Measurements from ENCODE around the gene LEMD1. TPM values are rescaled to one million over a fixed set of nuclear protein-coding genes. Genes with fewer than 3 reads are reported as not detected.
A peak's percentile ranks its signal among the peaks of the same experiment; 100 is the strongest.

The LEMD1 gene
- total and polyA plus RNA-seq, 5 donors from 2014 or later: not detected

DNA sequence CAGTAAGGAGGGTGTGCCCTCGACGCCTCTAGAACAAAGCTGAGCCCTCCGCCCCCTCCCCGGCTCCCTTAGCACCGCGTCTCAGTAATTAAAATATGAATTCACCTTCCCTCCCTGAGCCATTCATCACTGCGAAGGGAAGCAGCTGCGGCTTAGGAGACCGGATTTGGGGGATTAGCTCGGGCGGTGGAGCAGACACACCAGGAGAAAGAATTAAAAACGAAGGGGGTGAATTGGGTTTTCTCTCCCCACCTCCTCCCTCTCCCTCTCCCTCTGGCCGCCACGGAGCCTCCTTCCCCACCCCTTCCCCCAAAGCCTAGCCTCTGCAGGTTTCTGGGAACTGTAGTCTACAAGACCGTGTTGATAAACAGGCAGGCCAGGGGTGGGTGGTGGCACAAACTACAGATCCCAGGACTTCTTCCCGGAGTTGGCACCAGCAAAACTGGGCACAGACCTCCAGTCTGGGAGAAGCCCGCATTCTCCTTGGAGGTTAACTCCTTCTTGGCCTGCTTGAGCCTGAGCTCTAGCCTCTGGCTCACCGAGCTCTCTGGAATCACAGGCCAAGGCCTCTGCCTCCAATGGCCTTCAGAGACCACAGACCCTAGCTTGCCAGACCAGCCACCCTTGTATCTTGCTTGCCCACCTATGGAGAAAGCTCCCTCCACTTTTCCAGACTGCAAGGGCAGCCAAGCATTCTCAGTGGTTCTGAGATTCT lies 23.2 kb upstream of the LEMD1 start:
- no peak overlapping the region for H3K4me3 ChIP-seq (ENCODE audit: low read depth, low read length)
- Mint-ChIP-seq H3K9me3 (peaks cover 0 to 2% (median 0%) of the 10 kb centered on the region in 7 donors), H3K36me3 (no peaks in the 10 kb centered on the region), H3K4me3 (peak overlapping the region in 1 of 4 donors; percentile 4), H3K27me3 (peaks cover 13% of the 10 kb centered on the region), H3K27ac (no peak overlapping the region), H3K4me1 (peaks cover 0 to 31% (median 19%) of the 10 kb centered on the region in 4 donors)
- peaks cover 23% of the 10 kb centered on the region for H3K4me1 ChIP-seq (ENCODE audit: control insufficient read depth, insufficient read depth, low read length, poor library complexity, severe bottlenecking)
- H3K9me3 ChIP-seq (ENCODE audit: control insufficient read depth in 2 of 2, low read length in 2 of 2): no peaks in the 10 kb centered on the region
- DNase-seq (no peak), ATAC-seq (ENCODE audit: low read depth in 2 of 2) (no peak)
- no peaks in the 10 kb centered on the region for H3K27me3 ChIP-seq (ENCODE audit: control insufficient read depth, insufficient read depth, low read length)
- no peaks in the 10 kb centered on the region for H3K36me3 ChIP-seq (ENCODE audit: control insufficient read depth, insufficient read depth, low read length)
- no peak overlapping the region for H3K27ac ChIP-seq (ENCODE audit: insufficient read depth, low read length, poor library complexity, severe bottlenecking)

DNA sequence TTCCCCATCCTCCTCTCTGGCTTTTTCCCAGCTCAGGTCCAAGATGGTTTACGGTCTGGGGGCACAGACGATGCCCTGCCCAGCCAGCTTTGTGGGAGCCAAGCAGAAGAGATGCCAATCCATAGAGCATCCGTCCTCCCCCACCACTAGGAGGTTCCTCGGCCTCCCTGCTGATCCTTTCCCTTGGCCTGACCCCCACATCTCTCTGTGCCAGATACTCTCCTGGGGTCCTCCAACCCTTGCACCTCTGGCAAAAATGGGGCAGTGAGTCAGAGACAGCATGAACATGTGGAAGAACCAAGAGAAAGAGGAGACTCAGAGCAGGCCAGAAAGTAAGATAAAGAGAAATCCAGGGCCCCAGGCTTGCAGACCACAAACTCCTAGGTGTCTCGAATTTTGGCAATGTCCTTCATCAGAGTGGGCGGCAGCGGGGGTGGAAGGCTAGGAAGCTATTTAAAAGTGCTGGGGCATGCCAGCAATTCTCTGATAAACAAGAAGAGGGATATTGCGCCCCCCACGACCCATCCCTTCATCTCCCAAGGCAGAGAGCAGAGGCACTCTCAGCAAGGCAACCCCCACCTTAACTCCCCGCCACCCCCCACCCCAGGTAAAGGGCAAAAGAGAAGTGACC lies 22.6 kb upstream of the LEMD1 start:
- H3K4me3 ChIP-seq (ENCODE audit: low read depth, low read length): no peak overlapping the region
- H3K9me3 ChIP-seq (ENCODE audit: control insufficient read depth in 2 of 2, low read length in 2 of 2): no peaks in the 10 kb centered on the region
- no peak for ATAC-seq (ENCODE audit: low read depth in 2 of 2)
- Mint-ChIP-seq H3K9me3 (peaks cover 0 to 2% (median 0%) of the 10 kb centered on the region in 7 donors), H3K4me1 (peaks cover 0 to 35% (median 23%) of the 10 kb centered on the region in 4 donors), H3K27ac (peak overlapping the region in 1 of 3 donors; percentile 31), H3K4me3 (no peak overlapping the region), H3K27me3 (peaks cover 11% of the 10 kb centered on the region), H3K36me3 (no peaks in the 10 kb centered on the region)
- H3K27ac ChIP-seq (ENCODE audit: insufficient read depth, low read length, poor library complexity, severe bottlenecking): no peak overlapping the region
- H3K4me1 ChIP-seq (ENCODE audit: control insufficient read depth, insufficient read depth, low read length, poor library complexity, severe bottlenecking): peaks cover 28% of the 10 kb centered on the region
- no peak for DNase-seq
- H3K36me3 ChIP-seq (ENCODE audit: control insufficient read depth, insufficient read depth, low read length): no peaks in the 10 kb centered on the region
- no peaks in the 10 kb centered on the region for H3K27me3 ChIP-seq (ENCODE audit: control insufficient read depth, insufficient read depth, low read length)

DNA sequence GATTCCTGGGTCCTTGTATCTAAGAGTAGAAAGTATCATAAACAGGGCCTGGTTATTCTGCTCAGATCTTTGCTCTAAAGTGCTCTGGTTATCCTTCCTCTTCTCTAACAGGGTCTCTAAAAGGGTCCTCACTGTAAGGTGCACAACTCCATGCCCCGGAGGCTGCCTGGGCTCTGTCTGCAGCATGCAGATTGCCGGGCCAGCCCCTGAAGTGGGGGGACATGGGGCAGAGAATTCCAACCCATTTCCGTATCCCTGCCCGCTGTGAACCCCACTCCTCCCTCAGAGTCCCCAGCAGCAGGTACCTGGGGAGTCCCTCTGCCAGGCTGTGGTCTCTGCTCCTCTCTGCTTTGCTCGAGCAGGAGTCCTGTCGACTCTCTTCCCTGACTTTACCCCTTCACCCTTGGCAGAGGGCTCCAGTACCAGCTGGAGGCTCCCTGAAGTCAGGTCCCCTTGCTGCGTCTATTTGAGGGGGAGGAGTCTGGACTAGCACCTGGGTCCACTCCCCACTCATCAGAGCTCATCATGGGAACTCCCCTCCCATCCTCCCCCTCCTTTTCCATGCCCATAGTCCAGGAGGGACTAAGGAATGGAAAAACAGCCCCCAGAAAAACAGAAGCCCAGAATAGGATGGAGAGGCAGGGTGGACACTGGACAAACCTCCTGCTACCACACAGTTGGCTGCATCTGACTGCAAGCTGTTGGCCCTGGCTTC lies 21.9 kb upstream of the LEMD1 start:
- H3K4me1 Mint-ChIP-seq: peaks cover 0 to 35% (median 24%) of the 10 kb centered on the region in 4 donors
- peak overlapping the region in 1 of 4 donors; percentile 3 for H3K4me3 Mint-ChIP-seq
- DNase-seq (no peak), ATAC-seq (ENCODE audit: low read depth in 2 of 2) (no peak)
- no peak overlapping the region for H3K27ac ChIP-seq (ENCODE audit: insufficient read depth, low read length, poor library complexity, severe bottlenecking)
- peaks cover 0 to 2% (median 0%) of the 10 kb centered on the region in 7 donors for H3K9me3 Mint-ChIP-seq
- H3K4me1 ChIP-seq (ENCODE audit: control insufficient read depth, insufficient read depth, low read length, poor library complexity, severe bottlenecking): peaks cover 28% of the 10 kb centered on the region
- H3K27me3 ChIP-seq (ENCODE audit: control insufficient read depth, insufficient read depth, low read length): no peaks in the 10 kb centered on the region
- no peak overlapping the region for H3K27ac Mint-ChIP-seq
- no peaks in the 10 kb centered on the region for H3K9me3 ChIP-seq (ENCODE audit: control insufficient read depth in 2 of 2, low read length in 2 of 2)
- no peak overlapping the region for H3K4me3 ChIP-seq (ENCODE audit: low read depth, low read length)
- H3K36me3 ChIP-seq (ENCODE audit: control insufficient read depth, insufficient read depth, low read length): no peaks in the 10 kb centered on the region
- H3K27me3 Mint-ChIP-seq: peaks cover 13% of the 10 kb centered on the region
- no peaks in the 10 kb centered on the region for H3K36me3 Mint-ChIP-seq

DNA sequence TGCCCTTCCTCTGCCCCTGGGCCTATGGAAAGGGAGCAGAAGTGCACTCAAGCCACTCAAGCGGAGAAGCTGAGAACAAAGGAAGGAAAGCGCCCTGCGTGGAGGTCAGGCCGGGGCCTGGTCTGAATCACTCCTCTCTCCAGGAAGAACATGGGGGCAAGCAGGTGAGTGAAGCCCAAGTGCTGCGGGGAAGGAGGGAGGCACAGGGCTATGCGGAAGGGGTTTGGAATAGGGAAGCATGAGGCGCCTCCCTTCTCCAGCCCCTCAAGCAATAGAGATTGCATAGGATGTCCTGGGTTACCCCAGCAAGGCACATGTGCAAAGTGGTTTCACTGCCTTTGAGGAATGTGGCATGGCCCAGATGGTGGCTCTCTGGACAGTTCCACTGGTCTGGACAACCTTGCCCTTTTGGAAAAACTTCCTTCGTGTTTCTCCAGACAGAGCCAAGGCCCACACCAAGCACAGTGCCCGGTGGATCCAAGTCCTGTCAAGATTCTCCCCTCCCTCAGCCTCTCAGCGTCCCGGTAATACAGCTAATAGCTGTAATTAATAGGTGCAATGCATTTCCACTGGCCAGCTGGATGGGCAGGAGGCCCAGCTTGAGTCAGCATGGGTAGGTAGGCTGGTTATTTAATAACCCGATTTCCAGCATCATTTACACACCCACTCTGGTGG lies 20.3 kb upstream of the LEMD1 start:
- Mint-ChIP-seq H3K36me3 (no peaks in the 10 kb centered on the region), H3K27me3 (peaks cover 12% of the 10 kb centered on the region), H3K4me3 (peak overlapping the region in 1 of 4 donors; percentile 3), H3K27ac (peak overlapping the region in 1 of 3 donors; percentile 88), H3K9me3 (peaks cover 0 to 2% (median 0%) of the 10 kb centered on the region in 7 donors), H3K4me1 (peaks cover 0 to 35% (median 22%) of the 10 kb centered on the region in 4 donors)
- H3K27ac ChIP-seq (ENCODE audit: insufficient read depth, low read length, poor library complexity, severe bottlenecking): no peak overlapping the region
- H3K27me3 ChIP-seq (ENCODE audit: control insufficient read depth, insufficient read depth, low read length): no peaks in the 10 kb centered on the region
- no peak overlapping the region for H3K4me3 ChIP-seq (ENCODE audit: low read depth, low read length)
- DNase-seq (no peak), ATAC-seq (ENCODE audit: low read depth in 2 of 2) (no peak)
- no peaks in the 10 kb centered on the region for H3K36me3 ChIP-seq (ENCODE audit: control insufficient read depth, insufficient read depth, low read length)
- peaks cover 28% of the 10 kb centered on the region for H3K4me1 ChIP-seq (ENCODE audit: control insufficient read depth, insufficient read depth, low read length, poor library complexity, severe bottlenecking)
- no peaks in the 10 kb centered on the region for H3K9me3 ChIP-seq (ENCODE audit: control insufficient read depth in 2 of 2, low read length in 2 of 2)

DNA sequence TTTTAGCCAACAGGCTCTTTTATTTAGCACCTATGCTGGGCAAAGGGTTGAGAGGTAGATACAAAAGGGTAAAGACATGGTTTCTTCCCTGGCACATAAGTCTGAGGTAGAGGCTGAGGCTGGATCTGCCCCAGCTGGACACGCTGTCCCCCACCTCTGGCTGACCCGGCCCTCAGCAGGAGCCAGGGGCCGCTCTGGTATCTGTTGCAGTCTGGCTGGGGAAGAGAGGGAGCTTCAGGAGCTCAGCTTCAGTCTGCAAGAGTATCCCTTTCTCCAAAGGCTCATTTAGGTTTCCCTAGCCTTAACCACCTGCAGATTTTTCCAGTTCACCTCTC lies 19.8 kb upstream of the LEMD1 start:
- H3K4me3 Mint-ChIP-seq: peak overlapping the region; percentile 55 to 88 (median 84)
- peaks cover 9% of the 10 kb centered on the region for H3K27me3 Mint-ChIP-seq
- peaks cover 0 to 2% (median 0%) of the 10 kb centered on the region in 7 donors for H3K9me3 Mint-ChIP-seq
- no peak for DNase-seq
- H3K9me3 ChIP-seq (ENCODE audit: control insufficient read depth in 2 of 2, low read length in 2 of 2): no peaks in the 10 kb centered on the region
- H3K27ac ChIP-seq (ENCODE audit: insufficient read depth, low read length, poor library complexity, severe bottlenecking): no peak overlapping the region
- peaks cover 28% of the 10 kb centered on the region for H3K4me1 ChIP-seq (ENCODE audit: control insufficient read depth, insufficient read depth, low read length, poor library complexity, severe bottlenecking)
- peak overlapping the region; percentile 61 for H3K4me3 ChIP-seq (ENCODE audit: low read depth, low read length)
- H3K4me1 Mint-ChIP-seq: peaks cover 0 to 35% (median 20%) of the 10 kb centered on the region in 4 donors
- H3K27me3 ChIP-seq (ENCODE audit: control insufficient read depth, insufficient read depth, low read length): no peaks in the 10 kb centered on the region
- no peaks in the 10 kb centered on the region for H3K36me3 ChIP-seq (ENCODE audit: control insufficient read depth, insufficient read depth, low read length)
- no peaks in the 10 kb centered on the region for H3K36me3 Mint-ChIP-seq
- no peak for ATAC-seq (ENCODE audit: low read depth in 2 of 2)
- H3K27ac Mint-ChIP-seq: peak overlapping the region; percentile 88 to 95 (median 92)

DNA sequence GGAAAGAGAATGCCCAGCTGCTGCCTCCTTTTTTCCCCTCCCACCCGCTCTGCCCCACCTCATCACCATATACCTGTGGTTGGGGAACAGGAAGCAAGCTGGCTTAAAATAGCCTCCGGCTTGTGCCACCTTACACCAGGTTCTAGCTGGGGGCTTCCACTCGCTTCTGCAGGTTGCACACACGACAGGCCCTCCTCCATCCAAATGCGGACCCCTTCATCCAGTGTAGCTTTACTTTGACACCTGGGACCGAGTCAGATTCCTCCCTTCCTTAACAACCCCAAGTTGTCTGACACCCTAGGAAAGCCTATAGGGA lies 19.4 kb upstream of the LEMD1 start:
- H3K4me1 ChIP-seq (ENCODE audit: control insufficient read depth, insufficient read depth, low read length, poor library complexity, severe bottlenecking): peaks cover 28% of the 10 kb centered on the region

DNA sequence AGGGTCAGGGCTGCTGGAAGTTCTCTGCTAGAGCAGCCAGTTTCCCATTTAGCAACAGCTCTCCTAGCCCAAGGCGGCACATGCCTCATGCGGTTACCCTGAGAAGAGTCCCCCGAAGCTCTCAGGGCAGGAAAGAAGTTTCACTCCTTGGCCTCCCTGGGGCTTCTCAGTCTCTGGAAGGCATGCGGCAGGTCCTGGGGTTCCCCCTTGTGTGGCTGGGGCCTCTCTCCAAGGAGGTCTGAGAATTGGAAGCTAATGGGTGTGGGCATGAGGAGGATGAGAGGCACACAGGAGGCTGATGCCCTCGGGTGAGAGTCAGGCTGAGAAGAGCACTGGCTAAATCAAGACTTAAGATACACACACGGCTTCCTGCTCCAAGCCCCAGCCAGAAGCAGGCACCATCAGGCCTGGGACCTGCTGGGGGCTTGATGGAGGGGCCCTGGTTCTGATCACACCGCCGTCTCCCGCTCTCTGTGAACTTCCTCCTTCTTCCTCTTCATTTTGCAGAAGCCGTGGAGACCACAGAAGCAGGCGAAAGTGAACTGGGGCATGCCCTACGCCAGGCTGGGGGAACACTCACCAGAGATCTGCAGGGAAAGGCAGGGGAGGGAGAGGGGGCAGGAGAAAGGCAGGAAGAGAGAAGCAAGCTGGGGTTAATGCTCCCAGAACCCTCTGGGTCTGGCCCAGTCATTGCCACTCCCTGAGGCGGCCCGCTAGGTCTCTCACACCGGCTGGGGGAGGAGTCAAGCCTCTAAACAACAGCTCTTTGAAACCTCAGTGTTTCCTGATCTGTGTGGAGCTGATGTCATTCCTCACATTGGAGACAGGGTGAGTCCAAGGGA lies 18.8 kb upstream of the LEMD1 start:
- peak overlapping the region; percentile 88 to 96 (median 92) for H3K27ac Mint-ChIP-seq
- no peaks in the 10 kb centered on the region for H3K36me3 Mint-ChIP-seq
- H3K9me3 Mint-ChIP-seq: no peaks in the 10 kb centered on the region
- DNase-seq: peak; percentile 41 to 80 (median 57)
- Histone ChIP-seq H3K9me3 (ENCODE audit: control insufficient read depth in 2 of 2, low read length in 2 of 2) (no peaks in the 10 kb centered on the region), H3K4me3 (ENCODE audit: low read depth, low read length) (peak overlapping the region; percentile 61), H3K27me3 (ENCODE audit: control insufficient read depth, insufficient read depth, low read length) (peaks cover 2% of the 10 kb centered on the region), H3K36me3 (ENCODE audit: control insufficient read depth, insufficient read depth, low read length) (no peaks in the 10 kb centered on the region), H3K27ac (ENCODE audit: insufficient read depth, low read length, poor library complexity, severe bottlenecking) (peak overlapping the region; percentile 57), H3K4me1 (ENCODE audit: control insufficient read depth, insufficient read depth, low read length, poor library complexity, severe bottlenecking) (peaks cover 28% of the 10 kb centered on the region)
- H3K27me3 Mint-ChIP-seq: peaks cover 9% of the 10 kb centered on the region
- peak; percentile 88 to 94 for ATAC-seq (ENCODE audit: low read depth in 2 of 2)
- peaks cover 0 to 35% (median 20%) of the 10 kb centered on the region in 4 donors for H3K4me1 Mint-ChIP-seq
- peak overlapping the region; percentile 55 to 88 (median 84) for H3K4me3 Mint-ChIP-seq

More for the DNA sequence above, 19.4 kb upstream of the LEMD1 start:
- DNase-seq (no peak), ATAC-seq (ENCODE audit: low read depth in 2 of 2) (no peak)
- peak overlapping the region; percentile 55 to 88 (median 84) for H3K4me3 Mint-ChIP-seq
- peaks cover 2% of the 10 kb centered on the region for H3K27me3 ChIP-seq (ENCODE audit: control insufficient read depth, insufficient read depth, low read length)
- no peak overlapping the region for H3K27ac ChIP-seq (ENCODE audit: insufficient read depth, low read length, poor library complexity, severe bottlenecking)
- H3K4me3 ChIP-seq (ENCODE audit: low read depth, low read length): peak overlapping the region; percentile 61
- H3K9me3 ChIP-seq (ENCODE audit: control insufficient read depth in 2 of 2, low read length in 2 of 2): no peaks in the 10 kb centered on the region
- H3K4me1 Mint-ChIP-seq: peaks cover 0 to 35% (median 20%) of the 10 kb centered on the region in 4 donors
- H3K27me3 Mint-ChIP-seq: peaks cover 9% of the 10 kb centered on the region
- H3K36me3 Mint-ChIP-seq: no peaks in the 10 kb centered on the region
- no peaks in the 10 kb centered on the region for H3K9me3 Mint-ChIP-seq
- peak overlapping the region; percentile 88 to 96 (median 92) for H3K27ac Mint-ChIP-seq
- H3K36me3 ChIP-seq (ENCODE audit: control insufficient read depth, insufficient read depth, low read length): no peaks in the 10 kb centered on the region

Measured in CD4-positive, CD25-positive, alpha-beta regulatory T cell (primary cell).